WTC11 (cell line): ENCODE data around the gene MBOAT1. TPM values are rescaled to one million over a fixed set of nuclear protein-coding genes. Genes with fewer than 3 reads are reported as not detected.
A peak's percentile ranks its signal among the peaks of the same experiment; 100 is the strongest.

Experiments
- ATAC-seq: fragments of 200-7000 bp; cut with Tn5 transposase; 2 replicates; pipeline ENCODE4 v1.10.0; 2021; ENCODE audit warnings: mild to moderate bottlenecking, moderate library complexity
- CTCF ChIA-PET: fragments of 300-600 bp; sonication (Branson Sonifier 250); formaldehyde crosslinking; loops from one replicate; lab custom pipeline; 2021; ENCODE audit warnings: antibody characterized with exemption; lab: Charles Lee
- POLR2A ChIA-PET: fragments of 350-600 bp; sonication (Branson Sonifier 250); formaldehyde crosslinking; loops from one replicate; lab custom pipeline; 2021; ENCODE audit warnings: antibody characterized with exemption; lab: Charles Lee
- DNase-seq: peaks from one replicate; pipeline ENCODE4 v3.0.0; 2021; ENCODE audit warnings: low spot score
- H3K27ac Mint-ChIP-seq: 2 replicates; pipeline ENCODE4 v1.8.0; 2021; ENCODE audit warnings: mixed read lengths
- H3K27me3 Mint-ChIP-seq: 2 replicates; pipeline ENCODE4 v1.8.0; 2021; ENCODE audit warnings: low read depth, mild to moderate bottlenecking, moderate library complexity, mixed read lengths
- H3K36me3 Mint-ChIP-seq: 2 replicates; pipeline ENCODE4 v1.8.0; 2021; ENCODE audit warnings: mixed read lengths
- H3K4me1 Mint-ChIP-seq: 2 replicates; pipeline ENCODE4 v1.8.0; 2022; ENCODE audit warnings: mixed read lengths
- H3K4me3 Mint-ChIP-seq: 2 replicates; pipeline ENCODE4 v1.8.0; 2021; ENCODE audit warnings: mild to moderate bottlenecking, moderate library complexity, mixed read lengths
- H3K9me3 Mint-ChIP-seq: 2 replicates; pipeline ENCODE4 v1.8.0; 2021; ENCODE audit warnings: mixed read lengths
- CBFB ChIP-seq: sonication (generic); formaldehyde crosslinking; IDR thresholded peaks from 2 replicates; pipeline ENCODE4 v1.8.1; 2022; ENCODE audit warnings: mild to moderate bottlenecking, low read depth, missing genetic modification reagents
- FOXK1 ChIP-seq: sonication (generic); formaldehyde crosslinking; IDR thresholded peaks from 2 replicates; pipeline ENCODE4 v1.8.0; 2022; ENCODE audit warnings: mild to moderate bottlenecking, moderate library complexity, missing genetic modification reagents
- FOXP1 ChIP-seq: sonication (generic); formaldehyde crosslinking; IDR thresholded peaks from 2 replicates; pipeline ENCODE4 v1.8.0; 2022; ENCODE audit warnings: missing genetic modification reagents, mild to moderate bottlenecking, moderate library complexity, borderline replicate concordance
- GABPB1 ChIP-seq: sonication (generic); formaldehyde crosslinking; IDR thresholded peaks from 2 replicates; pipeline ENCODE4 v1.8.1; 2023; ENCODE audit warnings: mild to moderate bottlenecking, missing genetic modification reagents
- GTF2I ChIP-seq: fragments of 250-450 bp; sonication (Bioruptor Pico); conservative IDR thresholded peaks from 2 replicates; pipeline ENCODE4 v1.4.0; 2021; ENCODE audit warnings: mild to moderate bottlenecking
- NFYB ChIP-seq: sonication (generic); formaldehyde crosslinking; conservative IDR thresholded peaks from 2 replicates; pipeline ENCODE4 v1.8.0; 2022; ENCODE audit warnings: low read depth, missing genetic modification reagents
- NR3C1 ChIP-seq: sonication (generic); formaldehyde crosslinking; conservative IDR thresholded peaks from 2 replicates; pipeline ENCODE4 v1.8.1; 2023; ENCODE audit warnings: low read depth, mild to moderate bottlenecking, missing genetic modification reagents
- RELA ChIP-seq: sonication (generic); formaldehyde crosslinking; IDR thresholded peaks from 2 replicates; pipeline ENCODE4 v1.8.1; 2022; ENCODE audit warnings: missing genetic modification reagents, mild to moderate bottlenecking, borderline replicate concordance
- SMAD3 ChIP-seq: sonication (generic); formaldehyde crosslinking; IDR thresholded peaks from 2 replicates; pipeline ENCODE4 v1.8.0; 2022; ENCODE audit warnings: missing genetic modification reagents, mild to moderate bottlenecking, borderline replicate concordance
- SP1 ChIP-seq: sonication (generic); formaldehyde crosslinking; conservative IDR thresholded peaks from 2 replicates; pipeline ENCODE4 v1.8.1; 2022; ENCODE audit warnings: missing genetic modification reagents
- TEAD1 ChIP-seq: sonication (generic); formaldehyde crosslinking; IDR thresholded peaks from 2 replicates; pipeline ENCODE4 v1.8.0; 2022; ENCODE audit warnings: mild to moderate bottlenecking, missing genetic modification reagents
- TEAD4 ChIP-seq: sonication (generic); formaldehyde crosslinking; IDR thresholded peaks from 2 replicates; pipeline ENCODE4 v1.8.0; 2022; ENCODE audit warnings: mild to moderate bottlenecking, missing genetic modification reagents
- ZNF396 ChIP-seq: fragments of 250-450 bp; sonication (Bioruptor Pico); IDR thresholded peaks from 2 replicates; pipeline ENCODE4 v1.8.0; 2021; ENCODE audit warnings: mild to moderate bottlenecking, moderate library complexity, borderline replicate concordance
- total RNA-seq: library from RNA; stranded (reverse); gene quantifications from 3 replicates; pipeline ENCODE4 v1.2.3, GENCODE V29; 2021
- TF ChIP-seq, protein P1 (sequence below): sonication (generic); formaldehyde crosslinking; IDR thresholded peaks from 2 replicates; pipeline ENCODE4 v1.8.1; 2023; ENCODE audit warnings: mild to moderate bottlenecking, missing genetic modification reagents, moderate library complexity
- TF ChIP-seq, protein P2 (sequence below): sonication (generic); formaldehyde crosslinking; IDR thresholded peaks from 2 replicates; pipeline ENCODE4 v1.8.1; 2023; ENCODE audit warnings: mild to moderate bottlenecking, moderate library complexity, missing genetic modification reagents
- TF ChIP-seq, protein P3 (sequence below): sonication (generic); formaldehyde crosslinking; IDR thresholded peaks from 2 replicates; pipeline ENCODE4 v1.8.1; 2023; ENCODE audit warnings: mild to moderate bottlenecking, missing genetic modification reagents, moderate library complexity
- TF ChIP-seq, protein P4 (sequence below): sonication (generic); formaldehyde crosslinking; IDR thresholded peaks from 2 replicates; pipeline ENCODE4 v1.8.0; 2022; ENCODE audit warnings: mild to moderate bottlenecking, missing genetic modification reagents
- TF ChIP-seq, protein P5 (sequence below): sonication (generic); formaldehyde crosslinking; IDR thresholded peaks from 2 replicates; pipeline ENCODE4 v1.8.0; 2022; ENCODE audit warnings: mild to moderate bottlenecking, missing genetic modification reagents
- TF ChIP-seq, protein P6 (sequence below): sonication (generic); formaldehyde crosslinking; IDR thresholded peaks from 2 replicates; pipeline ENCODE4 v1.8.1; 2022; ENCODE audit warnings: missing genetic modification reagents, borderline replicate concordance
- TF ChIP-seq, protein P7 (sequence below): fragments of 250-450 bp; sonication (Bioruptor Pico); conservative IDR thresholded peaks from 2 replicates; pipeline ENCODE4 v1.9.0; 2021; ENCODE audit warnings: mild to moderate bottlenecking

MBOAT1 gene
- total RNA-seq, 1 experiment from 2014 or later = 22.9 TPM

DNA sequence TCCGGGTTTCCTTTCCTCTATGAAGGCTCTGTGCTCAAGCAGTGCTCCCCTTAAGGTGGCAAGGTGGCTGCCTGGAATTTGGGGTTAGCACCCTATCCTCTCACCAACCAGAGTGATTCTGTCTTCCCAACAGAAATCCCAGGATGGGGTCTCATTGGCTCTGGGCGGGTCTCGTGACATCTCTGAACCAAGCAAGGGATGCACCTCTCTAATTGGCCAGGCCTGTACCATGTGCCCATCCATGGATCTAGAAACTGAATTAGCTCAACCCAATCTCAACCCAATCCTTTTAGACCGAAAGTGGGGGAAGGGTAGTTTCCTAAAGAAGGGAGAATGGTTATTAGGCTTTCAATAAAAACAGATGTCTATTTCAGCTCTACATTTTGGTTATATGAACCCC lies 17.6 kb upstream of the MBOAT1 start:
- ATAC-seq (peak; percentile 62), DNase-seq (no peak)
- Mint-ChIP-seq H3K4me1 (peaks cover 3% of the 10 kb centered on the region; the same call in 1 of the 2 replicates), H3K36me3 (no peaks in the 10 kb centered on the region), H3K9me3 (peaks cover 10% of the 10 kb centered on the region), H3K27me3 (no peaks in the 10 kb centered on the region), H3K4me3 (no peak overlapping the region), H3K27ac (no peak overlapping the region)
- ChIA-PET POLR2A (interaction anchor here (0.7 kb wide), 1 partner anchor 1043 kb away, joined by 3 read pairs; no protein-coding TSS in a partner anchor), CTCF (no interaction called here)
- TF ChIP-seq FOXP1 (CRISPR knock-in tag) (no peak), SMAD3 (no peak), GTF2I (CRISPR knock-in tag) (no peak), RELA (no peak), TEAD4 (CRISPR knock-in tag) (no peak), ZNF396 (CRISPR knock-in tag) (no peak), SP1 (no peak), TEAD1 (CRISPR knock-in tag) (no peak), FOXK1 (CRISPR knock-in tag) (no peak)
- TF ChIP-seq, protein P1, sequence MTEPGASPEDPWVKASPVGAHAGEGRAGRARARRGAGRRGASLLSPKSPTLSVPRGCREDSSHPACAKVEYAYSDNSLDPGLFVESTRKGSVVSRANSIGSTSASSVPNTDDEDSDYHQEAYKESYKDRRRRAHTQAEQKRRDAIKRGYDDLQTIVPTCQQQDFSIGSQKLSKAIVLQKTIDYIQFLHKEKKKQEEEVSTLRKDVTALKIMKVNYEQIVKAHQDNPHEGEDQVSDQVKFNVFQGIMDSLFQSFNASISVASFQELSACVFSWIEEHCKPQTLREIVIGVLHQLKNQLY = no peak
- TF ChIP-seq, protein P2, sequence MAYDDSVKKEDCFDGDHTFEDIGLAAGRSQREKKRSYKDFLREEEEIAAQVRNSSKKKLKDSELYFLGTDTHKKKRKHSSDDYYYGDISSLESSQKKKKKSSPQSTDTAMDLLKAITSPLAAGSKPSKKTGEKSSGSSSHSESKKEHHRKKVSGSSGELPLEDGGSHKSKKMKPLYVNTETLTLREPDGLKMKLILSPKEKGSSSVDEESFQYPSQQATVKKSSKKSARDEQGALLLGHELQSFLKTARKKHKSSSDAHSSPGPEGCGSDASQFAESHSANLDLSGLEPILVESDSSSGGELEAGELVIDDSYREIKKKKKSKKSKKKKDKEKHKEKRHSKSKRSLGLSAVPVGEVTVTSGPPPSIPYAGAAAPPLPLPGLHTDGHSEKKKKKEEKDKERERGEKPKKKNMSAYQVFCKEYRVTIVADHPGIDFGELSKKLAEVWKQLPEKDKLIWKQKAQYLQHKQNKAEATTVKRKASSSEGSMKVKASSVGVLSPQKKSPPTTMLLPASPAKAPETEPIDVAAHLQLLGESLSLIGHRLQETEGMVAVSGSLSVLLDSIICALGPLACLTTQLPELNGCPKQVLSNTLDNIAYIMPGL (CRISPR knock-in tag) = no peak
- TF ChIP-seq, protein P3, sequence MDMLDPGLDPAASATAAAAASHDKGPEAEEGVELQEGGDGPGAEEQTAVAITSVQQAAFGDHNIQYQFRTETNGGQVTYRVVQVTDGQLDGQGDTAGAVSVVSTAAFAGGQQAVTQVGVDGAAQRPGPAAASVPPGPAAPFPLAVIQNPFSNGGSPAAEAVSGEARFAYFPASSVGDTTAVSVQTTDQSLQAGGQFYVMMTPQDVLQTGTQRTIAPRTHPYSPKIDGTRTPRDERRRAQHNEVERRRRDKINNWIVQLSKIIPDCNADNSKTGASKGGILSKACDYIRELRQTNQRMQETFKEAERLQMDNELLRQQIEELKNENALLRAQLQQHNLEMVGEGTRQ = peak; percentile 48; the same call in 1 of the 2 replicates
- TF ChIP-seq, protein P4, sequence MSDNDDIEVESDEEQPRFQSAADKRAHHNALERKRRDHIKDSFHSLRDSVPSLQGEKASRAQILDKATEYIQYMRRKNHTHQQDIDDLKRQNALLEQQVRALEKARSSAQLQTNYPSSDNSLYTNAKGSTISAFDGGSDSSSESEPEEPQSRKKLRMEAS (CRISPR knock-in tag) = no peak
- TF ChIP-seq, protein P5, sequence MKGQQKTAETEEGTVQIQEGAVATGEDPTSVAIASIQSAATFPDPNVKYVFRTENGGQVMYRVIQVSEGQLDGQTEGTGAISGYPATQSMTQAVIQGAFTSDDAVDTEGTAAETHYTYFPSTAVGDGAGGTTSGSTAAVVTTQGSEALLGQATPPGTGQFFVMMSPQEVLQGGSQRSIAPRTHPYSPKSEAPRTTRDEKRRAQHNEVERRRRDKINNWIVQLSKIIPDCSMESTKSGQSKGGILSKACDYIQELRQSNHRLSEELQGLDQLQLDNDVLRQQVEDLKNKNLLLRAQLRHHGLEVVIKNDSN (CRISPR knock-in tag) = peak; percentile 37; the same call in 1 of the 2 replicates

DNA sequence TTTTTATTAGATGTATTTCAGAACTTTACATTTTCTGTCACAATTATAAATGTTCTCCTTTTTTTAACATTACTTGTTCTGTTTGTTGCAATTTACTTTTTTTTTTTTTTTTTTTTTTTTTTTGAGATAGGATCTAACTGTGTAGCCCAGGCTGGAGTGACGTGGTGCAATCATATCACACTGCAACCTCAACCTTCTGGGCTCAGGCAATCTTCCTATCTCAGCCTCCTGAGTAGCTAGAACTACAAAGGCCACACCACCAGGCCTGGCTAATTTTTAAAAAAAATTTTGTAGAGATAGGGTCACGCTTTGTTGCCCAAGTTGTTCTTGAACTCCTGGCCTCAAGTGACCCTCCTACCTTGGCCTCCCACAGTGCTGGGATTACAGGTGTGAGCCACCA lies 15.1 kb upstream of the MBOAT1 start:
- peaks cover 3% of the 10 kb centered on the region; the same call in 1 of the 2 replicates for H3K4me1 Mint-ChIP-seq
- TF ChIP-seq, protein P6, sequence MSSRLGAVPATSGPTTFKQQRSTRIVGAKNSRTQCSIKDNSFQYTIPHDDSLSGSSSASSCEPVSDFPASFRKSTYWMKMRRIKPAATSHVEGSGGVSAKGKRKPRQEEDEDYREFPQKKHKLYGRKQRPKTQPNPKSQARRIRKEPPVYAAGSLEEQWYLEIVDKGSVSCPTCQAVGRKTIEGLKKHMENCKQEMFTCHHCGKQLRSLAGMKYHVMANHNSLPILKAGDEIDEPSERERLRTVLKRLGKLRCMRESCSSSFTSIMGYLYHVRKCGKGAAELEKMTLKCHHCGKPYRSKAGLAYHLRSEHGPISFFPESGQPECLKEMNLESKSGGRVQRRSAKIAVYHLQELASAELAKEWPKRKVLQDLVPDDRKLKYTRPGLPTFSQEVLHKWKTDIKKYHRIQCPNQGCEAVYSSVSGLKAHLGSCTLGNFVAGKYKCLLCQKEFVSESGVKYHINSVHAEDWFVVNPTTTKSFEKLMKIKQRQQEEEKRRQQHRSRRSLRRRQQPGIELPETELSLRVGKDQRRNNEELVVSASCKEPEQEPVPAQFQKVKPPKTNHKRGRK (CRISPR knock-in tag) = no peak
- no peak for TF ChIP-seq GABPB1 (CRISPR knock-in tag)
- TF ChIP-seq, all 79 proteins: peak for 0
- H3K9me3 Mint-ChIP-seq = 0 out of 2 replicates have a peak, but pooled peaks cover 3% of the 10 kb centered on the region
- H3K27me3 Mint-ChIP-seq = no peaks in the 10 kb centered on the region
- no peak overlapping the region for H3K27ac Mint-ChIP-seq
- H3K36me3 Mint-ChIP-seq = no peaks in the 10 kb centered on the region
- CTCF ChIA-PET = no interaction called here
- POLR2A ChIA-PET = no interaction called here
- no peak overlapping the region for H3K4me3 Mint-ChIP-seq
- DNase-seq = no peak
- ATAC-seq = no peak

DNA sequence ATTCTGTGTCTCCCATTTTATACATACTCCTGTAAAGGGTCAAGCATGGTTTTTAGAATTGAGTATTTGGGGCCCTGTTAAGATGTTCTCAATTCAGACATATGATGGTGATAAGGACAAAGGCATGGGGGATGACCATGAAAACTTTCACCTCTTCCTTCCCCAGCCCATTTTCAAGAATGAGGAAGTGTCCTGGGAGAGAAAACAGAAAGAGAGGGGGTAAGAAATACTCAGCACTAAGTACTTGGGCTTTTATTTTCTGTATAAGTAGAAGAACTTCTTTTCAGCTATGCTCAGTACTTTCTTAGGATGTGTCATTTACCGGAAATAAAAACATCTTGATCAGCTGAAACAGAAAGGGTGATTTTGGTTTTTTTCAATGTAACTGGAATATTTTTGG lies 10.9 kb upstream of the MBOAT1 start:
- Mint-ChIP-seq H3K4me1 (peaks cover 6% of the 10 kb centered on the region; the same call in 1 of the 2 replicates), H3K4me3 (no peak overlapping the region), H3K9me3 (no peaks in the 10 kb centered on the region), H3K27me3 (no peaks in the 10 kb centered on the region), H3K27ac (no peak overlapping the region), H3K36me3 (no peaks in the 10 kb centered on the region)
- POLR2A ChIA-PET = no interaction called here
- no peak for DNase-seq
- ATAC-seq = no peak
- CTCF ChIA-PET = interaction anchor here (1.9 kb wide), 1 partner anchor 11 kb away, joined by 4 read pairs; the partner anchor contains the start of gene MBOAT1
- TF ChIP-seq, protein P3 = no peak
- TF ChIP-seq, protein P7, sequence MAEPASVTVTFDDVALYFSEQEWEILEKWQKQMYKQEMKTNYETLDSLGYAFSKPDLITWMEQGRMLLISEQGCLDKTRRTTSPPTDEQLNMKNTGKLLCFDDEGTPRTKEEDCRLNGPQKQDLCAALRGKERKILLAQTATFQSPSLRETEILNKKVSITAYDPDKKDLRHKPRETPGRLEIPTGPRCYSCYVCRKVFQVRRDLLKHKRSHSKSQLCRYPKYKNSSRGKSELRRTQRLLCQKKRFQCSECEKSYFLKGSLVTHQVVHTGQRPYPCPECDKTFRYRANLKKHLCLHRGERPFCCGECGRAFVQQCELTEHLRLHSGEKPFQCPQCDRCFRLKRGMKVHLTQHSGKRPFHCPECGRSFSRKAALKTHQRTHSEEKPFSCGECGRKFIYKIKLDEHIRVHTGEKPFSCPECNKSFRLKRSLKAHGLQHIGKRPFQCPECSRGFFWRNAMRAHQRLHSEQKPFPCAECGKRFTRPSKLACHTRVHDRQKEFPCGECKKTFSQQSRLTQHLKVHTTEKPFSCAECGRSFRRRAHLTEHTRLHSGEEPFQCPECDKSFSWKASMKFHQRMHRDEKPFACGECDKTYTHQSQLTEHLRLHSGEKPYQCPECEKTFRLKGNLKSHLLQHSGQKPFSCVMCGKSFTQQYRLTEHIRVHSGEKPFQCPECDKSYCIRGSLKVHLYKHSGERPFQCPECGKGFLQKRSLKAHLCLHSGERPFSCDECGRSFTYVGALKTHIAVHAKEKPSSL (CRISPR knock-in tag) = no peak
- no peak for TF ChIP-seq FOXP1 (CRISPR knock-in tag)
- TF ChIP-seq NR3C1 = no peak
- TF ChIP-seq, protein P6 (CRISPR knock-in tag) = no peak
- TF ChIP-seq CBFB (CRISPR knock-in tag) = no peak
- TF ChIP-seq NFYB (CRISPR knock-in tag) = no peak
